HL-60 (cell line): ENCODE results near the gene NELFB.

Experiments
- GABPA ChIP-seq: IDR thresholded peaks from 2 replicates; pipeline ENCODE4 v1.6.1; 2012; ENCODE audit warnings: low read depth
- POLR2AphosphoS5 ChIP-seq: IDR thresholded peaks from 2 replicates; pipeline ENCODE4 v1.6.1; 2012; ENCODE audit warnings: low read depth
- TF ChIP-seq, protein P1 (sequence below): IDR thresholded peaks from one replicate; pipeline ENCODE4 v1.5.1; 2011; ENCODE audit warnings: low read length, control low read depth, inconsistent platforms; ENCODE audit not compliant: insufficient read depth
- TF ChIP-seq, protein P2 (sequence below): IDR thresholded peaks from 2 replicates; pipeline ENCODE4 v1.6.1; 2012; ENCODE audit warnings: low read depth; ENCODE audit not compliant: insufficient replicate concordance

DNA sequence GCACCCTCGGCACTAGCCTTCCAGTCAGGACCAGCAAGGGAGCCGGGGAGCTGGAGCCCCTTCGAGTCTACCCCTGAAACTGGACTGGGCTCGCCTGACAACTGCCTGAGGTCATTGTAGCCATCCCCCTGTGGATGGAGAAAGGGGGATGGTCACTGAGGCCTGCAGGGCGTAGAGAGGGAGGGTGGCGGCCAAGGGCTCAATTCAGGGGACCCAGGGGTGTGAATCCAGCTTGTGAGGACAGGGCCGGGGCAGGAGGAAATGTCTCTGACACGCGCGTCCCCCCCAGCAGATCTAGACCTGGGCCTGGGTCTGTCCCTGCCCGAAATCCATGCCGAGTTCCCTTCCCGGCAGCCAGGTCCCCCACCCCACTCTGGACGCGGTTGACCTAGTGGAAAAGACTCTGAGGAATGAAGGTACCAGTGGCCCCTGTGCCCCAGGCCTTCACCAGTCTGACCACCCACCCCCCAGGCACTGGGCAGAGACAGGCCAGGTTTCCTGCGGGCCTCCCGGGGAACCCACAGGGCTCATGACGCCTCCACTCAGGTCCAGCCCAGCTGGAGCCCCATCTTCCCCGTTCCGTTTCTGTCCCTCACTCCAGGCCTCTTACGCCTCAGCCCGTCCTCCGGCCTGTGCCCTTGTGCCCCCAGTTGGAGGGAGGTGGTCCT lies 23.6 kb upstream of the NELFB start:
- TF ChIP-seq GABPA = no peak
- TF ChIP-seq, protein P1, sequence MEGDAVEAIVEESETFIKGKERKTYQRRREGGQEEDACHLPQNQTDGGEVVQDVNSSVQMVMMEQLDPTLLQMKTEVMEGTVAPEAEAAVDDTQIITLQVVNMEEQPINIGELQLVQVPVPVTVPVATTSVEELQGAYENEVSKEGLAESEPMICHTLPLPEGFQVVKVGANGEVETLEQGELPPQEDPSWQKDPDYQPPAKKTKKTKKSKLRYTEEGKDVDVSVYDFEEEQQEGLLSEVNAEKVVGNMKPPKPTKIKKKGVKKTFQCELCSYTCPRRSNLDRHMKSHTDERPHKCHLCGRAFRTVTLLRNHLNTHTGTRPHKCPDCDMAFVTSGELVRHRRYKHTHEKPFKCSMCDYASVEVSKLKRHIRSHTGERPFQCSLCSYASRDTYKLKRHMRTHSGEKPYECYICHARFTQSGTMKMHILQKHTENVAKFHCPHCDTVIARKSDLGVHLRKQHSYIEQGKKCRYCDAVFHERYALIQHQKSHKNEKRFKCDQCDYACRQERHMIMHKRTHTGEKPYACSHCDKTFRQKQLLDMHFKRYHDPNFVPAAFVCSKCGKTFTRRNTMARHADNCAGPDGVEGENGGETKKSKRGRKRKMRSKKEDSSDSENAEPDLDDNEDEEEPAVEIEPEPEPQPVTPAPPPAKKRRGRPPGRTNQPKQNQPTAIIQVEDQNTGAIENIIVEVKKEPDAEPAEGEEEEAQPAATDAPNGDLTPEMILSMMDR = no peak
- no peak for TF ChIP-seq POLR2AphosphoS5
- TF ChIP-seq, protein P2, sequence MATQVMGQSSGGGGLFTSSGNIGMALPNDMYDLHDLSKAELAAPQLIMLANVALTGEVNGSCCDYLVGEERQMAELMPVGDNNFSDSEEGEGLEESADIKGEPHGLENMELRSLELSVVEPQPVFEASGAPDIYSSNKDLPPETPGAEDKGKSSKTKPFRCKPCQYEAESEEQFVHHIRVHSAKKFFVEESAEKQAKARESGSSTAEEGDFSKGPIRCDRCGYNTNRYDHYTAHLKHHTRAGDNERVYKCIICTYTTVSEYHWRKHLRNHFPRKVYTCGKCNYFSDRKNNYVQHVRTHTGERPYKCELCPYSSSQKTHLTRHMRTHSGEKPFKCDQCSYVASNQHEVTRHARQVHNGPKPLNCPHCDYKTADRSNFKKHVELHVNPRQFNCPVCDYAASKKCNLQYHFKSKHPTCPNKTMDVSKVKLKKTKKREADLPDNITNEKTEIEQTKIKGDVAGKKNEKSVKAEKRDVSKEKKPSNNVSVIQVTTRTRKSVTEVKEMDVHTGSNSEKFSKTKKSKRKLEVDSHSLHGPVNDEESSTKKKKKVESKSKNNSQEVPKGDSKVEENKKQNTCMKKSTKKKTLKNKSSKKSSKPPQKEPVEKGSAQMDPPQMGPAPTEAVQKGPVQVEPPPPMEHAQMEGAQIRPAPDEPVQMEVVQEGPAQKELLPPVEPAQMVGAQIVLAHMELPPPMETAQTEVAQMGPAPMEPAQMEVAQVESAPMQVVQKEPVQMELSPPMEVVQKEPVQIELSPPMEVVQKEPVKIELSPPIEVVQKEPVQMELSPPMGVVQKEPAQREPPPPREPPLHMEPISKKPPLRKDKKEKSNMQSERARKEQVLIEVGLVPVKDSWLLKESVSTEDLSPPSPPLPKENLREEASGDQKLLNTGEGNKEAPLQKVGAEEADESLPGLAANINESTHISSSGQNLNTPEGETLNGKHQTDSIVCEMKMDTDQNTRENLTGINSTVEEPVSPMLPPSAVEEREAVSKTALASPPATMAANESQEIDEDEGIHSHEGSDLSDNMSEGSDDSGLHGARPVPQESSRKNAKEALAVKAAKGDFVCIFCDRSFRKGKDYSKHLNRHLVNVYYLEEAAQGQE = no peak
